DMS53 treated with DMSO at 0.1 percent for 48 hours (cell line): Measurements from ENCODE around the gene SDK2.

ENCODE experiments used
- DNase-seq: peaks from one replicate; lab custom pipeline; 2025; ENCODE audit not compliant: unreplicated experiment; lab: John Stamatoyannopoulos, UW

Gene SDK2

DNA sequence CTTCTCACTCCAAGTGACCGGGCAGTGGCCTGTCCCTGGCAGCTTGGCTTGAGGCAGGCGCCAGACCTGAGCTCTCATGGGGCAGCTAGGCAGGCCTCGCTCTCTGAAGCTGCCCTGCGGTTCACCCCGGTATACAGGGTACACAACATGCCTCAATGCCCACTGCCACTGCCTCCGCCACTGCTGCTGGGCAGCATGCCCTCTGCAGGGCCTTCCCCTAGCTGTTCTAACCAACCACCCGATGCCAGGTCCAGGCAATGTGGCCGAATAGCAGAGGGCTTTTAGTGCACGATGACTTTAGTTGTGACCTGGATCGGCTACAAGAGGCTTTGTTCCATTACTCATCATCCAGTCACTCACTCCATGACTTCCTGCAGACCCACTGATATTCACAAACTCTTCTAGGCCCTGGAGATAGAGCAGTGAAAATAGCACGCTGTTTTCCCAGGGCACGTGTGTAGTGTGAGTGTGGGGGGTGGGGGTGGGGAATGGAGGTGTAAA lies 352.2 kb downstream of the SDK2 start:
- no peak for DNase-seq

DNA sequence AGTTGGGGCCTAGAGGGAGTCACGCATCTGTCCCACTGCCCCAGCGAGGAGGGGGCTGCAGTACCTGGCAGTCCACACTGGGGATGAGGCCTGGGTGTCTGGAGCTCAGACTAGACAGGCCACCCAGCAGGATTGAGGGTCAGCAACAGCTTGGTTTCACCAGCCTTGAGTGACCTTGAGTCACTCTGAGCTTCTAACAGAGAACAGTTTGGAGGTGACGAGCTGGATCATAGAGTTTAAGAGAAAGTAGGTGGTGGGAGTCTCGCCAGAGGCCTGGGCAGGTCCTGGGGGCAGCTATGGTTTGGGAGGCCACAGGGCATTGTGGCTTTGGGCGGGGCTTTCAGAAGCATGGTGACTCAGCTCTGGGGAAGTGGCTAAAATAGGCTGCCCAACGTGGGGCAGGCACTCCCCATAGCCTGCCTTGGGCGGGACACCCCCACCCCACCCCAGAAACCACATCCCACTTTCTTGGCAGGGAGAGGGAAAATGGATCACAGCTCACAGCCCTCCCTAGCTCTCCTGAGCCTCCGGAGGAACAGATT lies 352.9 kb downstream of the SDK2 start:
- DNase-seq, result no peak

DNA sequence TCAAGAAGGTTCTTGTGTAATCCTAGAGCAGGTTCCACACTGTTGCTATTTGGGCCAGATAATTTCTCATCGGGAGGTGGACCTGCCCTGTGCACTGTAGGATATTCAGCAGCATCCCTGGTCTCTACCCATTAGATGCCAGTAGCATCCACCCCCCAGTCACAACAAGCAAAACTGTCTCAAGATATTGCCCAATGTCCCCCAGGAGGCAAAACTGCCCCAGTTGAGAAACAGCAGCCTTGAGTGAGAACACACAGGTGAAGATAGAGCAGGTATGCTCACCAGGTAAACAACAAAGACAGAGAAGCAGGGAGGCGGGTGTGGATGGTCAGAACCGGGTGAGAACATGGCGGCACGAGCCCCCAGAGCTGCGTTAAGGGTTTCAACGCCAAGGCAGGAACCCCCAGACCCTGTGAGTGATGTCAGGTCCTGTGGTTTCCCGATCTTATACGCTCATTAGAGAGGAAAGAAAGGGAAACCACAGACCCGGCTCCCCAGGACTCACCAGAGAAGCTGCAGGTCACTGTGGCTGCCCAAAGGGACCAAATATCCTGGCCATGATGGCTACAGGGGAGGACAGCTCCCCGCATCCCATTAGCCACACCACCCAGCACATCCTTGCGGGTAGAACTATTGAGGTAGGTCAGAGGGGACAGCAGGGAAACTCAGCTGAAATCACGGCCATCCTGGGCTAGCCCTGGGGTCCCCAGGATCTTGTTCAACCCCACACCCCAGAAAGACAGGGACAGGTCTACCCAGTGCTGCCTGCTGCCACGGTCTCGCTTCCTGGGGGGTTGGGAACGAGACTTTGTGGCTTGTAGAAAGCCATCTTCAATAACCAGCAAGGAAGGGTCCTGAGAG lies 353.6 kb downstream of the SDK2 start:
- DNase-seq, result no peak

DNA sequence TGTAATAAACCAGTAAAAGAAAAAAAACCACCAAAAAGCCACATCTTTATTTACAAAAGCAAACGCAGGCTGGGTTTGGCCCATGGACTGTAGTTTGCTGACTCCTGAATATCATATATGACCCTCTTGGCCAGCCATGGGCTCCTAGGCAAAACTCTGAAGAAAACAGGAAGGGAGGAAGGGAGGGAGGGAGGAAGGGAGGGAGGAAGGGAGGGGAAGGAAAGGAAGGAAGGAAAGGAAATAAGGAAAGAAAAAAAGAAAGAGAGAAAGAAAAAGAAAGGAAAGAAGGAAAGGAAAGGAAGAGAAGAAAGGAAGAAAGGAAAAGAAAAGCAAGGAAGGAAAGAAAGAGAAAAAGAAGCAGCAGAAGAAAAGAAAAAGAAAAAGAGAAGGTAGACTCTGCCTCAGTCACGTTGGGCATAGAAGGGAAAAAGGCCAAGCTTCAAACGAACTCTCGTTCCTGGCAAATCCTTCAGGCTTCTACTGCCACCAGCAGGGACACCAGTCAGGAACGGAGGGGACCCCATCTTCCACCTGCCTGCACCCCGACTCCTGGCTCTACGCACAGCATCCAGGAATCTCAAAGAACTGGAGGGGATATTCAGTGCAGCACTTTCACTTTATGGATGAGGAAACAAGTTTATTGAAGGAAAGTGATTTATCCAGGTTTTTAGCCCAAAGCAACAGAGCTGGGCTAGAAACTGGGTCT lies 354.5 kb downstream of the SDK2 start:
- no peak for DNase-seq

DNA sequence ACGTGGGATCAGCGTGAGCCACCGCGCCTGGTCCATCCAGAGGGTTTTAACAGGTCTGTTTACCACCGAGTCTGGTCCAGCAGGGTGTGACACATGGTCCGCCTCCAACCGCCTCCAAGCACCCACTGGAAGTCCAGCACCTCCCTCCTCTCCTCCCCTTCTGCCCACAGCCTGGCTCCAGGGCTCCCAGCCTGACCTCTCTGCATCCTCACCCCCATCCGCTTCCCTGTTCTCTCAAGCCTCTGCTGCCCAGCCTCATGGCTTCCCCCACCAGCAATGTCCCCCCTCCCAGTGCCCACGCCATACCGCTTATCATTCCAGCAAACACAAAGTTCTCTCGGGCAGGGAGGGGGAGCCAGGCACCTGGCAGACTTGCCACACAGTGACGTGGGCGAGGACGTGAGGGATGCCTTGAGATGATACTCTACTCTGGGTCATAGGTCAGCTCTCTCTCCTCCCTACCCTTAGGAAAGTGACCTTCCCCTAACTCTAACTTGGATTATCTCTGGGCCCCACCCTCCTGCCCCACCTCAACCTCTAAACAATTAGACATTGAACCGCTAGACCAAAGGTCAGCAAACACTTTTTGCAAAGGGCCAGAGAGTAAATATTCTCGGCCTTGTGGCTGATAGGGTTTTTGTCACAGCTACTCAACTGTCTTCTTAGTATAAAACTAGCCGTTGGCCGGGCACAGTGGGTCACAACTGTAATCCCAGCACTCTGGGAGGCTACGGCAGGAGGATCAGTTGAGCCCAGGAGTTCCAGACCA lies 355.5 kb downstream of the SDK2 start:
- DNase-seq, result no peak

DNA sequence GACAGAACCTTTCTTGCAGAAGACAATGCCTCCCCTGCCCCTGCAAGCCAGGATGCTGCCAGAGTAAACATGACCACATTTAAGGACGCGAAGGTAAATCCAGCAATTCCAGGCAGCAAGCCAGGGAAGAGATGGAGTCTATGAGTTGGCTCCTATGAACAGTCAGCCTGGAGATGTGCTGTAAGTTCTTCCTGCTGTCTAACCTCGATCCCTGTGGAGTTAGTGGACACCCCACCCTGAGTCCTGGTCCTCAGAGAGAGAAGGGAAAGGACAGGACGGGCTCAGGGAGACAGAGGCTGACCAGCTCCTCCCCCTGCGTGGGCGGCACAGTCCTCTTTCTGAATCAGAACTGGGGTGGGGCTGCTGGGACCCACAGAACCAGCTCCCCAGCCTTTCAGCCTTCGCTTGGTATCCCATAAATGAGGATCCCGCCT lies 357.4 kb downstream of the SDK2 start:
- DNase-seq, result no peak

DNA sequence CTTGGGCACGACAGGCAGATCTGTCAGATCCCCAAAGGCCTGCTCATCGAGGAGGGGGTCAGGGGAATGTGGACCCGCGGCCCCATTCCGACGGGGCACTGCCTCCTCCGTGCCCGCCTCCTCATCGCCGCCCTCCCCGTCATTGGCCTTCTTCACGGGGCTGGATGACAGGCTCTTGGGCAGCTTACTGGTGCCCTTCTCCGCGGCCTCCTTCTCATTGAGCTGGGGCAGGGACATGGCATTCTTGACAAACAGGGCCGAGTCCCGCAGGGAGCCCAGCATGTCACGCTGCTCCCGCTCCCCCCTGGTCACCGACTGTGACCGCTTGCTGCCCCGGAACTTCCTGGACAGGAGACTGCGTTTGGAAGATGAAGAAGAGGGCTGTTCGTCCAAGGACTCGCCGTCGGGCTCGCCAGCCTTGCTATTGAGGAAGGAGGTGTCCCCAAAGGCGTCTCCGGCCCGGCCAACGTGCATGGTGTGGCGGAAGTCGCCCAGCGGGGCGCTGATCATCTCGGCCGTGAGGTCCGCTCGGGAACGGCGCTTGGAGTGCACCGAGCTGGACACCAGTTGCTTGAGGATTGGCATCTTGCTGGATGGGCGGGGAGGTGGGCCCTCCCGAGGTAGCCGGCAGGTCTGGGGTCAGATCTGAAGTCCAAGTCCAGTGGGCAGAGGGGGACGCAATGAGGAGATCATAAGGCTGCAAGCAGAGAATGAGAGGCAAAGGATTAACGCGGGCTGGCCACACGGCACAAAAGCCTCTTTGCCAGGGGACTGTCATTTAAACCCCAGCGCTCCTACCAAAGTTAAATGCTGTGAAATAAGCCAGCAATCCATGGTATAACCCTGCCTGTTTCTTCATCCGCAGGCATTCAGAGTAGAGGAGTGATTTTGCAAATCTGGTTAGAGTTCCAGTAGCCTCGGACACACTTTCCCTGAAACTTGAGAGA lies 358.1 kb downstream of the SDK2 start:
- no peak for DNase-seq

DNA sequence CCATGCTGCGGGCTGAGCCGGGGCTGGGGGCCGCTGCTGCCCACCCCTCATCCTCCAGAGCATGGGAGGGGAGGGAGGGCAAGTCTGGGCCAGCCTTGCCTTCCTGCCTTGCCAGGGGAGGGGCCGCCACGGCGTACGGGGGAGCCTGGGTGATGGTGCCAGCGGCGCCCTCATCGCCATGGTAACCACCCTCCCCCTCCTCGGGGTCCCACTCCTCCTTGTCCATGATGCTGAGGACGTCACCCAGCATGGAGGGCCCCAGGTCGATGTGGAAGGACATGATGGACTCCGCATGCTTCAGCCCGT lies 358.7 kb downstream of the SDK2 start:
- no peak for DNase-seq

DNA sequence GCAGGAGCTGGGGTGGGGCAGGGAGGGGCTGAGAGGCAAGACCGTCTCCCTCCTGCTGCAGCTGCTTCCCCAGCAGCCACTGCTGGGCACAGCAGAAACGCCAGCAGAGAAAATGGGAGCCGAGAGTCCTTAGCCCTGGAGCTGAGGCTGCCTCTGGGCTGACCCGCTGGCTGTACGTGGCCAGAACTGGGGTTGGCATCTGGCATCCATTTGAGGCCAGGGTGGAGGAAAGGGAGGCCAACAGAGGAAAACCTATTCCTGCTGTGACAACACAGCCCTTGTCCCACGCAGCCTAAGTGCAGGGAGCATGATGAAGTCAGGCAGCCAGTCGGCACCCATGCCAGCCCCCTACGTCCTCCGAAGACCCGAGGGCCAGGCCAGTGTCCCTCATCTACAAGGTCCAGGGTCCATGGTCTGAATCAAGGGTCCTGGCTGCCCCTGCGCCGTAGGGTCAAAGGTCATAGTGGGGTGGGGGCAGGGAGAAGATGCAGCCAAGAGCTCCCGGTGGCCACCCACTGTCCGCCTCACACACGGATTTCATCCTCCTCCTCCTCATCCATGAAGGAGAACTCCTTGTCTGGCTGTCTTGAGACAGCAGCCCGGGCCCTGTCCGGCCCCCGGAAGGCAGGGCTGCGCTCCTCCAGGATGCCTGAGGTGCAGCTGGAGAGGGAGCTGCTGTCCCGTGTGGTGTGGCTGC lies 359.2 kb downstream of the SDK2 start:
- no peak for DNase-seq
